Jurkat, Clone E6-1 (cell line): ENCODE data around the gene GNG7.

Experiments used
- DNase-seq: peaks from one replicate; pipeline ENCODE4 v3.0.0-alpha.2; 2011; ENCODE audit warnings: low read depth, low spot score
- H3K4me3 ChIP-seq: 2 replicates; pipeline ENCODE4 v1.5.1; 2011; ENCODE audit warnings: mild to moderate bottlenecking, low read length, control low read depth, moderate library complexity

GNG7 gene

GRCh38 chr19:2728783-2729387, 26.4 kb upstream of the GNG7 start:
- no peak overlapping the region for H3K4me3 ChIP-seq
- DNase-seq = no peak

GRCh38 chr19:2727640-2727944, 25.1 kb upstream of the GNG7 start:
- H3K4me3 ChIP-seq = no peak overlapping the region
- DNase-seq = no peak

- H3K4me3 ChIP-seq = no peak overlapping the region
- DNase-seq = no peak
Observed at GRCh38 chr19:2726904-2727639, 24.6 kb upstream of the GNG7 start.

GRCh38 chr19:2726160-2726855, 23.8 kb upstream of the GNG7 start:
- DNase-seq = no peak
- H3K4me3 ChIP-seq = no peak overlapping the region

GRCh38 chr19:2724148-2724557, 21.7 kb upstream of the GNG7 start:
- no peak overlapping the region for H3K4me3 ChIP-seq
- DNase-seq = no peak

GRCh38 chr19:2723747-2724146, 21.3 kb upstream of the GNG7 start:
- no peak overlapping the region for H3K4me3 ChIP-seq
- no peak for DNase-seq

GRCh38 chr19:2723345-2723715, 20.8 kb upstream of the GNG7 start:
- DNase-seq = no peak
- H3K4me3 ChIP-seq = no peak overlapping the region

GRCh38 chr19:2722541-2723344, 20.2 kb upstream of the GNG7 start:
- DNase-seq = no peak
- H3K4me3 ChIP-seq = no peak overlapping the region

- no peak overlapping the region for H3K4me3 ChIP-seq
- no peak for DNase-seq
Observed at GRCh38 chr19:2721570-2722540, 19.4 kb upstream of the GNG7 start.

- no peak within 1 kb of the TSS for H3K4me3 ChIP-seq
- no peak for DNase-seq
Observed at GRCh38 chr19:2720777-2721569, 18.5 kb upstream of the GNG7 start, which contains the start of gene DIRAS1. TSS of gene DIRAS1 (minus strand) at chr19:2721372. CDS start at chr19:2717806, 3,566 bp downstream.

GRCh38 chr19:2719920-2720776, 17.7 kb upstream of the GNG7 start:
- no peak for DNase-seq
- no peak overlapping the region for H3K4me3 ChIP-seq

- DNase-seq = no peak
- H3K4me3 ChIP-seq = no peak overlapping the region
Observed at GRCh38 chr19:2719232-2719735, 16.8 kb upstream of the GNG7 start.

- no peak for DNase-seq
- H3K4me3 ChIP-seq = no peak overlapping the region
Observed at GRCh38 chr19:2717638-2718541, 15.4 kb upstream of the GNG7 start.

- H3K4me3 ChIP-seq = no peak overlapping the region
- no peak for DNase-seq
Observed at GRCh38 chr19:2716722-2717637, 14.5 kb upstream of the GNG7 start.

GRCh38 chr19:2716275-2716650, 13.8 kb upstream of the GNG7 start:
- no peak for DNase-seq
- H3K4me3 ChIP-seq = no peak overlapping the region
